GM12878 (cell line): ENCODE data around the gene PAQR8. TPM values are rescaled to one million over a fixed set of nuclear protein-coding genes. Genes with fewer than 3 reads are reported as not detected.

Experiments
- ATAC-seq: fragments of 200-7000 bp; cut with Tn5 transposase; 3 replicates; pipeline ENCODE4 v1.9.1; 2020; ENCODE audit warnings: mild to moderate bottlenecking, moderate library complexity
- BruUV-seq: library from RNA; stranded (reverse); fragments of 400-500 nt; replicated peaks from 2 replicates; lab custom pipeline; 2021; lab: Mats Ljungman, UMichigan
- CTCF ChIA-PET: fragments of 300-600 bp; sonication (Branson Sonifier 250); formaldehyde crosslinking; extraction: SDS; loops from one replicate; lab custom pipeline; 2021; ENCODE audit warnings: inconsistent platforms; lab: Yijun Ruan, JAX
- POLR2A ChIA-PET: fragments of 350-600 bp; formaldehyde crosslinking; extraction: SDS; loops from one replicate; lab custom pipeline; 2021; ENCODE audit warnings: inconsistent platforms; lab: Charles Lee
- RAD21 ChIA-PET: fragments of 300-600 bp; sonication (Branson Sonifier 250); formaldehyde crosslinking; loops from one replicate; lab custom pipeline; 2023; ENCODE audit warnings: antibody characterized with exemption; ENCODE audit not compliant: unreplicated experiment; lab: Charles Lee
- SMC1A ChIA-PET: fragments of 300-600 bp; sonication (Branson Sonifier 250); formaldehyde crosslinking; loops from one replicate; lab custom pipeline; 2023; ENCODE audit not compliant: unreplicated experiment, uncharacterized antibody; lab: Charles Lee
- DNase-seq: peaks from one replicate; pipeline ENCODE4 v3.0.0-alpha.2; 2011; ENCODE audit warnings: low read depth, low spot score
- FAIRE-seq: peaks from 3 replicates; lab custom pipeline; 2011; peaks lifted over from hg19 to GRCh38; lab: Jason Lieb, UNC
- H2AFZ ChIP-seq: 2 replicates; pipeline ENCODE4 v1.6.0; 2011; ENCODE audit warnings: low read depth, low read length, control low read depth; ENCODE audit not compliant: control insufficient read depth
- H3K27ac ChIP-seq: 2 replicates; pipeline ENCODE4 v1.5.1; 2011; ENCODE audit warnings: control low read depth; ENCODE audit not compliant: control insufficient read depth, insufficient read depth
- H3K27me3 ChIP-seq, 2 experiments: replicated peaks in 1 of 2; 2 replicates each; pipeline versions ENCODE4 v1.6.0 to v1.6.1; 2011; ENCODE audit warnings: low read length in 1 of 2; ENCODE audit not compliant: control insufficient read depth in 2 of 2, insufficient read depth in 2 of 2
- H3K36me3 ChIP-seq, 2 experiments: 2 replicates each; pipeline ENCODE4 v1.5.1; 2011; ENCODE audit warnings: low read length in 1 of 2; ENCODE audit not compliant: control insufficient read depth in 2 of 2, insufficient read depth in 2 of 2
- H3K4me1 ChIP-seq: 2 replicates; pipeline ENCODE4 v1.6.1; 2011; ENCODE audit warnings: mild to moderate bottlenecking, low read length, moderate library complexity, mixed read lengths; ENCODE audit not compliant: control insufficient read depth, insufficient read depth
- H3K4me2 ChIP-seq: 2 replicates; pipeline ENCODE4 v1.6.0; 2011; ENCODE audit warnings: control low read depth; ENCODE audit not compliant: control insufficient read depth, insufficient read depth
- H3K4me3 ChIP-seq: fragments of 200-600 bp; sonication (generic); 2 replicates; pipeline ENCODE4 v1.5.1; 2016
- H3K79me2 ChIP-seq: 2 replicates; pipeline ENCODE4 v1.6.0; 2011; ENCODE audit warnings: low read length; ENCODE audit not compliant: control insufficient read depth, insufficient read depth
- H3K9ac ChIP-seq: 2 replicates; pipeline ENCODE4 v1.8.0; 2011; ENCODE audit warnings: low read length, control low read depth, mixed read lengths; ENCODE audit not compliant: control insufficient read depth, insufficient read depth
- H3K9me3 ChIP-seq: replicated peaks from 3 replicates; pipeline ENCODE4 v1.5.1; 2011; ENCODE audit warnings: mild to moderate bottlenecking, low read length; ENCODE audit not compliant: control insufficient read depth, insufficient read depth
- H4K20me1 ChIP-seq: 2 replicates; pipeline ENCODE4 v1.6.0; 2011; ENCODE audit not compliant: control insufficient read depth, insufficient read depth
- ATF3 ChIP-seq: IDR thresholded peaks from 2 replicates; pipeline ENCODE4 v1.6.1; 2011; ENCODE audit warnings: low read depth, mild to moderate bottlenecking, low read length, moderate library complexity, borderline replicate concordance; ENCODE audit errors: extremely low read depth
- BCL3 ChIP-seq: IDR thresholded peaks from 2 replicates; pipeline ENCODE4 v1.6.1; 2011; ENCODE audit warnings: borderline replicate concordance, low read depth, mild to moderate bottlenecking, moderate library complexity, low read length; ENCODE audit not compliant: insufficient read depth, poor library complexity, severe bottlenecking
- BHLHE40 ChIP-seq, 2 experiments: fragments of 450-650 bp in 1 of 2; IDR thresholded peaks; 2 replicates each; pipeline ENCODE4 v1.6.1; 2011 to 2017; ENCODE audit warnings: low read depth in 2 of 2, borderline replicate concordance in 1 of 2, improper control_type of control experiment in 1 of 2, low read length in 1 of 2, mild to moderate bottlenecking in 1 of 2
- ETV6 ChIP-seq, 2 experiments: fragments of 450-650 bp in 1 of 2; IDR thresholded peaks in 1 of 2; conservative IDR thresholded peaks in 1 of 2; 2 replicates each; pipeline ENCODE4 v1.6.1; 2014; ENCODE audit warnings: antibody characterized with exemption in 1 of 2, borderline replicate concordance in 1 of 2, low read depth in 1 of 2, mild to moderate bottlenecking in 1 of 2, moderate library complexity in 1 of 2
- FOXM1 ChIP-seq: IDR thresholded peaks from 2 replicates; pipeline ENCODE4 v1.6.1; 2012; ENCODE audit warnings: low read depth, mild to moderate bottlenecking, inconsistent platforms, low read length, moderate library complexity
- HSF1 ChIP-seq: fragments of 150-350 bp; IDR thresholded peaks from 2 replicates; pipeline ENCODE4 v1.6.1; 2014; ENCODE audit warnings: mild to moderate bottlenecking, low read depth, low read length
- NBN ChIP-seq: fragments of 450-650 bp; IDR thresholded peaks from 2 replicates; pipeline ENCODE4 v1.6.1; 2016
- NFYA ChIP-seq: IDR thresholded peaks from 2 replicates; pipeline ENCODE4 v1.6.1; 2011; ENCODE audit warnings: low read depth, mild to moderate bottlenecking, low read length, improper control_type of control experiment, borderline replicate concordance
- POLR2AphosphoS5 ChIP-seq: IDR thresholded peaks from 2 replicates; pipeline ENCODE4 v1.6.1; 2011; ENCODE audit warnings: mild to moderate bottlenecking, low read length, inconsistent platforms
- RAD51 ChIP-seq: fragments of 450-650 bp; IDR thresholded peaks from 2 replicates; pipeline ENCODE4 v1.6.1; 2016; ENCODE audit warnings: moderate library complexity, mild to moderate bottlenecking, inconsistent platforms
- SMAD1 ChIP-seq: fragments of 450-650 bp; IDR thresholded peaks from 2 replicates; pipeline ENCODE4 v1.6.1; 2018; ENCODE audit warnings: mild to moderate bottlenecking, low read depth; ENCODE audit not compliant: partially characterized antibody
- SUPT20H ChIP-seq: IDR thresholded peaks from 2 replicates; pipeline ENCODE4 v1.6.1; 2011; ENCODE audit warnings: low read depth, mild to moderate bottlenecking, low read length, moderate library complexity, borderline replicate concordance; ENCODE audit not compliant: control insufficient read depth
- TBL1XR1 ChIP-seq: IDR thresholded peaks from 2 replicates; pipeline ENCODE4 v1.6.1; 2012; ENCODE audit warnings: low read depth, low read length, improper control_type of control experiment
- TCF7 ChIP-seq: IDR thresholded peaks from 2 replicates; pipeline ENCODE4 v1.6.1; 2014; ENCODE audit warnings: antibody characterized with exemption, borderline replicate concordance
- USF2 ChIP-seq: IDR thresholded peaks from 2 replicates; pipeline ENCODE4 v1.6.1; 2011; ENCODE audit warnings: low read depth, low read length, improper control_type of control experiment, borderline replicate concordance
- ZBTB4 ChIP-seq: fragments of 450-650 bp; formaldehyde crosslinking; IDR thresholded peaks from 2 replicates; pipeline ENCODE4 v1.4.0; 2022; ENCODE audit warnings: mild to moderate bottlenecking, moderate library complexity
- ZNF24 ChIP-seq: fragments of 450-650 bp; IDR thresholded peaks from 2 replicates; pipeline ENCODE4 v1.6.1; 2017; ENCODE audit warnings: antibody characterized with exemption, mild to moderate bottlenecking
- WGBS: methylation state at CpG from one replicate; pipeline ENCODE4 v1.1.6; 2016; ENCODE audit warnings: low lambda C conversion rate; ENCODE audit not compliant: insufficient replicate concordance, insufficient coverage; ENCODE audit errors: missing lambda C conversion rate; 5-methylcytosine and 5-hydroxymethylcytosine counted together
- in situ Hi-C: fragments of 300-500 bp; cut with MboI; formaldehyde crosslinking; loops from 9 replicates; pipeline ENCODE4 v1.14.3; 2018; ENCODE audit warnings: mixed read lengths
- intact Hi-C: fragments of 100-400 bp; cut with micrococcal nuclease; formaldehyde crosslinking; loops from one replicate; pipeline ENCODE4 v1.14.2; 2022; ENCODE audit not compliant: unreplicated experiment
- polyA plus RNA-seq, 11 experiments: library from polyadenylated mRNA; depleted of rRNA in 4 of 11; unstranded in 6 of 11; stranded (reverse) in 5 of 11; fragments of >200 nt; fragmentation: Nextera tagmentation in 4 of 11; fragmentation: Illumina TruSeq in 1 of 11; extraction: Ambion mirVana in 4 of 11; extraction: Trizol in 1 of 11; gene quantifications; 1 replicate in 1 of 11; 2 replicates in 10 of 11; pipeline versions ENCODE4 v1.2.1 to v1.2.3, GENCODE V29; 2011 to 2016; ENCODE audit warnings: inconsistent platforms in 2 of 11, missing spikeins in 2 of 11, low read depth in 1 of 11
- total RNA-seq, 4 experiments: library from RNA; depleted of rRNA in 3 of 4; stranded (reverse); fragments of >200 nt in 3 of 4; fragmentation: Illumina TruSeq in 1 of 4; extraction: Trizol in 1 of 4; gene quantifications; 2 replicates each; pipeline versions ENCODE4 v1.2.1 to v1.2.3, GENCODE V29; 2013 to 2021

PAQR8 gene
- total and polyA plus RNA-seq, 10 of the 15 experiments (the other 5 are each of a cell fraction or from before 2014, with no cell fraction given), result 3.9 to 22.4 (median 14.6) TPM

- ChIA-PET SMC1A (interaction anchor here (1.5 to 2.3 kb wide), 2 partner anchors 29 to 85 kb away, joined by 3 to 4 read pairs; no protein-coding TSS in a partner anchor), RAD21 (interaction anchor here (1.6 kb wide), 1 partner anchor 23 kb away, joined by 3 read pairs; no protein-coding TSS in a partner anchor)
- intact Hi-C loops, result no loop called here
- TF ChIP-seq BCL3, result no peak
- TF ChIP-seq HSF1, result no peak
- no peak for TF ChIP-seq SUPT20H
- TF ChIP-seq SMAD1, result no peak
- TF ChIP-seq TBL1XR1, result no peak
- TF ChIP-seq NBN, result no peak
- TF ChIP-seq FOXM1, result no peak
- no peak for TF ChIP-seq POLR2AphosphoS5
- TF ChIP-seq ZNF24, result no peak
- TF ChIP-seq USF2, result no peak
- no peak for TF ChIP-seq BHLHE40 (IDR thresholded peaks at IDR 0.05; ENCODE audit: borderline replicate concordance in 1 of 2, low read depth in 2 of 2, low read length in 1 of 2)
- TF ChIP-seq NFYA, result no peak
- no peak for TF ChIP-seq ETV6 (conservative IDR thresholded peaks at IDR 0.05 in 1 of 2, IDR thresholded peaks at IDR 0.05 in 1 of 2; ENCODE audit: borderline replicate concordance in 1 of 2, low read depth in 1 of 2)
- no peak for TF ChIP-seq TCF7
- no peak for TF ChIP-seq RAD51
- TF ChIP-seq ZBTB4, result no peak
- no peak for TF ChIP-seq ATF3
These were observed 47.2 kb upstream of the PAQR8 start for GRCh38 chr6:52314752-52315151.

More at GRCh38 chr6:52314752-52315151, 47.2 kb upstream of the PAQR8 start:
- H3K4me3 ChIP-seq, result no peak overlapping the region
- POLR2A ChIA-PET, result no interaction called here
- no peak overlapping the region for H3K4me2 ChIP-seq
- H3K9ac ChIP-seq, result no peak overlapping the region
- no TSS peak for BruUV-seq
- no peaks in the 10 kb centered on the region for H4K20me1 ChIP-seq
- no peaks in the 10 kb centered on the region for H3K79me2 ChIP-seq
- in situ Hi-C loops, result no loop called here
- H3K27me3 ChIP-seq, result no peaks in the 10 kb centered on the region
- WGBS, result 100% methylated on average over 2 of the region's 2 CpGs
- H3K36me3 ChIP-seq, result no peaks in the 10 kb centered on the region
- peaks cover 15% of the 10 kb centered on the region for H3K4me1 ChIP-seq
- DNase-seq (no peak), FAIRE-seq (no peak), ATAC-seq (no peak)
- H3K27ac ChIP-seq, result no peak overlapping the region
- CTCF ChIA-PET, result no interaction called here
- no peak overlapping the region for H2AFZ ChIP-seq
- no peaks in the 10 kb centered on the region for H3K9me3 ChIP-seq
